NCI-H446 treated with DMSO at 0.1 percent for 48 hours (cell line): ENCODE measurements around the gene THAP9.
"Not testable (repeated sequence)": the region's sequence is repeated elsewhere in the genome, so short reads cannot be mapped to it uniquely, and the experiment has no call there.

Experiments used
- DNase-seq: peaks from one replicate; lab custom pipeline; 2025; lab: John Stamatoyannopoulos, UW

THAP9 gene, protein sequence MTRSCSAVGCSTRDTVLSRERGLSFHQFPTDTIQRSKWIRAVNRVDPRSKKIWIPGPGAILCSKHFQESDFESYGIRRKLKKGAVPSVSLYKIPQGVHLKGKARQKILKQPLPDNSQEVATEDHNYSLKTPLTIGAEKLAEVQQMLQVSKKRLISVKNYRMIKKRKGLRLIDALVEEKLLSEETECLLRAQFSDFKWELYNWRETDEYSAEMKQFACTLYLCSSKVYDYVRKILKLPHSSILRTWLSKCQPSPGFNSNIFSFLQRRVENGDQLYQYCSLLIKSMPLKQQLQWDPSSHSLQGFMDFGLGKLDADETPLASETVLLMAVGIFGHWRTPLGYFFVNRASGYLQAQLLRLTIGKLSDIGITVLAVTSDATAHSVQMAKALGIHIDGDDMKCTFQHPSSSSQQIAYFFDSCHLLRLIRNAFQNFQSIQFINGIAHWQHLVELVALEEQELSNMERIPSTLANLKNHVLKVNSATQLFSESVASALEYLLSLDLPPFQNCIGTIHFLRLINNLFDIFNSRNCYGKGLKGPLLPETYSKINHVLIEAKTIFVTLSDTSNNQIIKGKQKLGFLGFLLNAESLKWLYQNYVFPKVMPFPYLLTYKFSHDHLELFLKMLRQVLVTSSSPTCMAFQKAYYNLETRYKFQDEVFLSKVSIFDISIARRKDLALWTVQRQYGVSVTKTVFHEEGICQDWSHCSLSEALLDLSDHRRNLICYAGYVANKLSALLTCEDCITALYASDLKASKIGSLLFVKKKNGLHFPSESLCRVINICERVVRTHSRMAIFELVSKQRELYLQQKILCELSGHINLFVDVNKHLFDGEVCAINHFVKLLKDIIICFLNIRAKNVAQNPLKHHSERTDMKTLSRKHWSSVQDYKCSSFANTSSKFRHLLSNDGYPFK

DNA sequence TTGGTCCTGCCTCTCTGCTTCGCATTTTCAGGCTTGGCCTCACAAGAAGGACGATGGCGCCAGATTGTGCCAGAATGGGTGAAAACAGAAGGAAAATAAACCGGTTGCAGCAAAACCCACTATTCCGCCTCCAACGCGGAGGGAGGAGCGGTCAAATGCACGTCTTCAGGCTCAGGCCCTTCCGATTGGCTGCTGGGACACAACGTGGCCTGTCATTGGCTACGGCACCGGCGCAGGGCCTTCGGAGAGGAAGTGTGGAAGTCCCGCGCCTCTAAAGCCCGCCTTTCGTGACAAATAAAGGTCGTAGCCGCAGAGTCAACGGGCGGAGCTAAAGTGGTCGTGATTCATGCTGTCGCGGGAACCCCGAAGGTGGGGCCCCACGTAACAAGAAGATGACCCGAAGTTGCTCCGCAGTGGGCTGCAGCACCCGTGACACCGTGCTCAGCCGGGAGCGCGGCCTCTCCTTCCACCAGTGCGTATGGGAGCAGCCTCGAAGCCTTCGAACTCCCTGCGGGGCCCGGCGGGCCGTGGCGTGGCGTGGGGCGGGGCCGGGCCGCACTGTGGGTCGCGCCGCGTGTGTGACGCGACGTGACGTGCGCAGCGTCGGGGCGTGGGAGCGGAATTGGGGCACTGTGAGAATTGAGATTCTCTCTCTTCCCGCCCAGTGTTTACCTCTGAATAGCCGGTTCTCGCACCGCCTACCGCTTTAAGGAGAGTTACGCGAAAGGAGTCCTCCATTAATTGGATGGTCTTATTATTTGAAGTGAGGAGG is at the start of gene THAP9:
TSS of gene THAP9 (plus strand) at position 325 of the 772 bp plus-strand sequence. CDS start at position 393, 68 bp downstream.
- DNase-seq, result peak; percentile 98

DNA sequence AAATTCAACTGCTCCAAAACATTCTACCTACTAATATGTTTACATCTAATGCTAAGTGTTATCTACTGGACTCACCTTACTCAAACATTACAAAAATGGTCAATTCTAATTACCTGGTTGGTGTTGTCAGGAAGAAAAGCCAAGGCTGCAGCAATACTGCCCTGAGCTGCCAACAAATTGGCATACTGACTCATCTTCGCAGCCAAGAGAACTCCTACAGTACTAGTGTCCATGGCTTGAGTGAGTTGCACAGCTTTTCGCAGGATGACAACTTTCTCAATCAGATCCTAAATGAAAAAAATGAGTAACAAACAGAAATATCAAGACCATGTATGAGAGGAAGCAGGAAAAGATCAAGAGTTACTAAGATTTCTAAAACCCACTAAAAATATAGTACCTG is 49.2 kb upstream of the THAP9 start:
- no peak for DNase-seq

DNA sequence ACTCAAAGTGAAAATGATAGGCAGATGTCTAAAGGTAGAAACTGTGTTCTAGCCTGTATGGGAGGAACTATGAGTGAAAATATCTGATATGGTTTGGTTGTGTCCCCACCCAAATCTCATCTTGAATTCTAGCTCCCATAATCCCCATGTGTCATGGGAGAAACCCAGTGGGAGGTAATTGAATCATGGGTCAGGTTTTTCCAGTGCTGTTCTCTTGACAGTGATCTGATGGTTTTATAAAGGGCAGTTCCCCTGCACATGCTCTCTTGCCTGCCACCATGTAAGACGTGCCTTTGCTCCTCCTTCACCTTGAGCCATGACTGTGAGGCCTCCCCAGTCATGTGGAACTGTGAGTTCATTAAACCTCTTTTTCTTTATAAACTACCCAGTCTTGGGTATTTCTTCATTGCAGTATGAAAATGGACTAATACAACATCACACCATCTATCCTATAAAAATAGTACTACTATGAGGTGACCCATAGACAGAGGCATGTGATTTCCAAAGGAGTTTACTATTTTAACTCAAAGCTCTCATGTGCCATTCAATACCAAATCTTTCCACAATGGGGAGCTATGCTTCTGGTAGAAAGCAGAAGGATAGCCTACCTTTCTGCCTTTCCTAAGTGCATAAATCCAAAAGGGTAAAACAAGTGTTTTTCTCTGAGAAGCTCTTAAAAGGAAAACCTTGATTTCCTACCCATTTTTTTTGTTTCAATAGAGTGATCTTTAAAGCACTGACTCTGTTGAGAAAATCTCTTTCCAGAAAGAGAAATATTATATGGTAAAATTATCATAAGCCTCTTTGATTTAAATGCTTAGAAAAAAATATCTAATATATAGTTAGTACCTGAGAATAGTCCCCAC is 48.4 kb upstream of the THAP9 start:
- DNase-seq, result no peak

DNA sequence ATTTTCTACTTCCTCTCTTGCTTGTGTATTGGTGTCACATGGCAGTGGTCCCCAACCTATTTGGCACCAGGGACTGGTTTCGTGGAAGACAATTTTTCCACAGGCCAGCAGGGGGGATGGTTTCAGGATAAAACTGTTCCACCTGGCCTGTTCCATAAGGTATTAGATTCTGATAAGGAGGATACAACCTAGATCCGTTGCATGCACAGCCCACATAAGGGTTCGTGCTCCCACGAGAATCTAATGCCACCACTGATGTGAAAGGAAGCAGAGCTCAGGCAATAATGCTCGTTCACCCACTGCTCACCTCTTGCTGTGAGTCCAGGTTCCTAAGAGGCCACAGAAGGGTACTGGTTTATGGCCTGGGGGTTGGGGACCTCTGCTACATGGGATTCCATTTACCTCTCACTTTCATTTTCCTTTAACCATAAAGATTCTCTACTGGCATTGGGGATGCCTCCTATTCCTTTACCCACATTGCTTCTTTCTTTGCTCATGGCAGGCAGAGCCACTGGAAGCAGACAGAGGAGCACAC is 47.7 kb upstream of the THAP9 start:
- DNase-seq, result no peak

DNA sequence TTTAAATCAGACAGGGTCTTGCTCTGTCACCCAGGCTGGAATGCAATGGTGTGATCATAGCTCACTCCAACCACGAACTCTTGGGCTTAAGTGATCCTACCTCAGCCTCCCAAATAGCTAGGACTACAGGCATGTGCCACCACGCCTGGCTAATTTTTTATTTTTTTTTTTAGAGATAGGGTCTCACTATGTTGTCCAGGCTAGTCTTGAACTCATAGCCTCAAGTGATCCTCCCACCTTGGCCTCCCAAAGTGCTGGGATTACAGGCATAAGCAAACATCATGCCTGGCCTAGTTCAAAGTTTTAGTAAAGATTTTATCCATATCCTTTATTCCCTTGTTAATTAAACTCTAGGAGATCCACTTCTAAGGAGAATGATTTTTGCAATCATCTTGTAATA is 40.0 kb upstream of the THAP9 start:
- DNase-seq, result not testable (repeated sequence)

DNA sequence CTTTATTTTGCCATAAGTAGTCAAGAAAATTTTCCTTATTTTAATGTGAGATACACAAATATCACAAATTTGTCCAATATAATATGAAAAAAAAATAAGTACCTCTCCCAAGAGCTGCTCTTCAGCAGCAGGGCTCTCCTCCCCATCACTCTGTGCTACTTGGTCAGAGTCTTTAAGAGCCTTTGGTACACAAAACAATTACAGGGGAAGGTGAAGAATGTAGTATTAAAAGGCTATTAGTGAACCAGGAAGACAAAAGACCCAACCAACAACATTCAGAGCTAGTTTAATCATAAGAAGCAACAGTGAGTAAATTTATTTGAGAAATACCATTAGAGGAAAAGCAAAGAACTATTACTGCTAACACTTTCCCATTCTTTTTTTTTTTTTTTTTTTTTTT is 39.0 kb upstream of the THAP9 start:
- DNase-seq, result no peak

DNA sequence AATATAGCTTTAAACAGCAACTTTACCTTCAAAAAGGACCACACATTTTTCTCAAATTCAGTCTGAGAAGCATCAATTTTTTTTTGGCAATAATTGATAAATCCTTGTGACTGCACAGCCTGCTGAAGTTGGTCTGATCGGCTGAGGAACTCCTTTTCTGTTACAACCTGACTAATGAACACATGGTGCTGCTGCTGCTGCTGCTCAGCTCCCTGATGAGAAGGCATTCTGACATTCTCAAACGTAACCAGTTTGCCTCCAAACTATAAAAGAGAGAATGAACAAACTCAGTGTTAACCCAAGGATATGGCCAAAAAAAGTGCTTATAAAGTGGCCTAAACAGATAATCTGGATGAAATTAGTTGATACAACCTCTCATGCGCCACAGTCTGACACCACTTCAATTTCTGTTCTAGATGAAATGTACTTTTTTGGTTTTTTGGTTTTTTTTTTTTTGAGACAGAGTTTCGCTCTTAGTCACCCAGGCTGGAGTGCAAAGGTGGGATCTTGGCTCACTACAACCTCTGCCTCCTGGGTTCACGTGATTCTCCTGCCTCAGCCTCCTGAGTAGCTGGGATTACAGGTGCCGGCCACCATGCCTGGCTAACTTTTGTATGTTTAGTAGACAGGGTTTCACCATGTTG is 36.1 kb upstream of the THAP9 start:
- no peak for DNase-seq

DNA sequence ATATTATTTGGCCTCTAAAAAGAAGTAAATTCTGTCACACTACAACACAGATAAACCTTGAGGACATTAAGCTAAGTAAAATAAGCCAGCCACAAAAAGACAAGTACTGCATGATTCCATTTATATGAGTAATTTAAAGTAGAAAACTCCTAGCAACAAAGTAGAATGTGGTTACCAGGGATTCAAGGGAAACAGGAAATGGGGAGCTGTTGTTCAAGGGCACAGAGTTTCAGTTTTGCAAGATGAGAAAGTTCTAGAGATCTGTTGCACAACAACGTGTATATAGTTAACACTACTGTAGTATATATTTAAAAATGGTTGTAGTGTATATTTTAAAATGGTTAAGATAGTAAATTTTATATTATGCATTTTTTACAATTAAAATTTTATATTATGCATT is 34.9 kb upstream of the THAP9 start:
- DNase-seq, result no peak

DNA sequence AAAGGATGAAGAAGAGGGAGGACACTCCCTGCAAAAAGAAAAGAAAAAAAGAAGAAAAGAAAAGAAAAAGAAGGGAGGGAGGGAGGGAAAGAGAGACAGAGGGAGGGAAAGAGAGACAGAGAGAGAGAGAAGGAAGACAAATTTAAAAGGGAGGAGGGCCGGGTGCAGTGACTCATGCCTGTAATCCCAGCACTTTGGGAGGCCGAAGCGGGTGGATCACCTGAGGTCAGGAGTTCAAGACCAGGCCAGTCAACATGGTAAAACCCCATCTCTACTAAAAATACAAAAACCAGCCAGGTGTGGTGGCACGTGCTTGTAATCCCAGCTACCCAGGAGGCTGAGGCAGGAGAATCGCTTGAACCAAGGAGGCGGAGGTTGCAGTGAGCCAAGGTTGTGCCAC is 34.5 kb upstream of the THAP9 start:
- not testable (repeated sequence) for DNase-seq

DNA sequence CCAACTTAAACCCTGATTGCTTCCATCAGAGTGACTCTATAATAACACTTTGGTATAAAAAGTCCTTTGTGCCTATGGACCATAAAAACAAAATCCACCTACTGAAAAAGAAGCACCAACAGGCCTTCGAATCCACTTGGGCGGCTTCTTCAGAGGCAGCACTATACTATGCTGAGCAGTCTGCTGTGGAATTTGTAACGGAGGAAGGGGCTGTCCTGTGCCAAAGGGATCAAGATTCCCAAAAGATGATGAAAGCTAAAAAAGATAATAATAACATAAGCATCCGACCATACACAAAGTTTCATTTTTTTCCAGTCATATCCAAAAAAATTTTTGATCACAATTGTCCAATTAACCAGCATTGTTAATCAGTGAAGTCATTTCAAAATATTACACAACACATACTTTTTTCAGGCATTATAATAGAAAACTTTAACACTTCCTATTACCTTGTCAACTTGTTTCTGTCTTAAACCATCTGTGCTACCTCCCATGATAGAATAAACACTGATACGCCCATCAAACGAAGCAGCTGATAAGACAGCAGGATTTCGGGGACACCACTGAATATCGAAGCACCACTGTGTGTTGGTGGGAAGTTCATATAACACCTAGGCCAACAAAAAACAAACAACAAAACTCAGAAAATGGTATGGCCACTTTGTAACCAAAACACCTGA is 33.7 kb upstream of the THAP9 start:
- DNase-seq, result no peak

DNA sequence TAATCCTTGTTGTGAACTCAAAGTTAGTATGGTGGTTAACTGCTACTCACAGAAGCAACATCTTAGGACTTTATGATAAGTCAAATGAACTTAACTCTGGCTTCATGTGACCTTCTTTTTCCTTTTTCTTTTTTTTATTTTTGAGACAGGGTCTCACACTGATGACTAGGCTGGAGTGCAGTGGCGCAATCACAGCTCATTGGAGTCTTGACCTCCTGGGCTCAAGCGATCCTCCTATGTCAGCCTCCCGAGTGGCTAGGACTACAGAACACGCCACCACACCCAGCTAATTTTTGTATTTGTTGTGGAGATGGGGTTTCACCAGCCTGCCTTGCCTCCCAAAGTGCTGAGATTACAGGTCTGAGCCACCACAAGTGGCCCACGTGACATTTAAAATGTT is 32.0 kb upstream of the THAP9 start:
- DNase-seq, result no peak

DNA sequence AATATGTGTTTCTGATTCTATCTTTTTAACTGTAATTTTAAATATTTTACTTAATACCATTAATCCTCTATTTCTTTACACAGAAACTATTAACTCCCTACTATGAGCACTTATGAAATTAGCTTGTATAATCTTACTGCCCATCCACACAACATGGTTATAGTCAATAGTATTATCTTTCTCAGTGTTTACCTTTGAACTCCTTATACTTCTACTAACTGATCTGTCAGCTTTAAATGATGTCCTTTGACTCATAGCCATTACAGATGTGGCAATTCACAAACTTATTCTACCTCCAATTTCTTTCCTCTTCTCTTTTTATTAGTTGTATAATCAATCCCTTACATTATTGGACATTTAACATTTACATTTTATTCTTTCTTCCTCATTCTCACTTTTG is 15.1 kb upstream of the THAP9 start:
- DNase-seq, result no peak

DNA sequence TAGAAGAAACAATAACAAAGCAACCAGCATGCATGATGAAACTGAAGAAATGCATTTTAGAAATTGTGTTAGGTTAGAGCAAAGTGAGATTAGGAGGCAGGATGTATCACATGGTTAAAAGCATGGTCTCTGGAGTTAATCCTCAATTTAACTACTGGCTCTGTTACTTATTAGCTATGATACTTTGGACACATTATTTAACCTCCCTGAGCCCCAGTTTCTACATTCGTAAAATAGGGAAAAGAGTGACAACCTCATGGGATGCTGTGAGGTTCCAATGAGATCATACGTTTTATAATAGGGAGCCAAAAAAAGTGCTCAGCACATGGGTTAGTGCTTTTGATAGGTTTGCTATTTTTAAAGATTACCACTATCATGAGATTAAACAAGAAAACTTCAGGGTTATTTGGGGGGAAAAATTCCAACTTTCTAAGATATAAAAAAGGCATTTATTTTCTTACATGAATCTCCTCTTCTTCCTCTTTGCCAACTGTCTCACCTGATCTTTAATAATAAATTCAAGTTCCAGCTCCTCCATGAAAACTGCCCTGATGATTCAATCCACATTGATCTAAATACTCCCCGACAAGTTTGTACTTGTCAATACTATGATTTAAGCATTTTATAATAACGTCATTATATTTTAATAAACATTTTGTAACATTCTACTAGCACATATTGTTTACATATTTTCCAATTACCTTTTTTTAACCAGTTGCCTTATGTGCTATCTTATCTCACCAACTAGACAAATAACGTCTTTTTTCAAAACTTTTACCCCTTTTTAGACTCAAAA is 14.2 kb upstream of the THAP9 start:
- DNase-seq, result no peak

DNA sequence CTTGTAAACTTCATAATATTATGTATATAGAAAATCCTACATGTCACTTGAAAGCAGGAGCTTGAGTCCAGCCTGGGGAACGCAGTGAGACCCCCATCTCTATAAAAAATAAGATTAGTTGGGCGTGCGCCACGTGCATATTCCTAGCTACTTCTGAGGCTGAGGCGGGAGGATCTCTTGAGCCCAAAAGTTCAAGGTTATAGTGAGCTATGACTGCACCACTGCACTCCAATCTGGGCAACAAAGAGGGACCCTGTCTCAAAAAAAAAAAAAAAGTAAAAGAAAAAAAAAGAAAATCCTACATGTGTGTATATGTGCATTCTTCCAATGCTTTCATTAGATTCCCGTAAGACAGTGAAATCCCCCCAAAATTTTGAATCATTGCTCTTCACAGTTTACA is 11.2 kb upstream of the THAP9 start:
- no peak for DNase-seq

DNA sequence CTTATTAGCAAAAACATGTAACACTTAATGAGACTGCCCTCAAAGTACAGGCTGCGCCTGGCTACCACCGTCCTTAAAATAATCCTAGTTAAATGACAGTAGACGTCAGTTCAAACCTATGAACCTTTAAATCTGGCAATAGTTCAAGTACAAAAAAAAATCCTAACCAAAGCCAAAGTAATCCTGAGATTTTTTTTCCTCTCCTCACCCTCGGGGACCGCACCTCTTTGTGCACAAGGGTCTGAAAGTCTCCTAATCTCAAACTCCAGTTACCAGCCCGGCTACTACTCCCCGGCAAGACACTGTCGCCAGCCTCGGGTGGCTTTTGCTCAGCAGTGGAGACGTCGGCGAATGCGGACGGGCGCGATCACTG is 10.0 kb upstream of the THAP9 start:
- DNase-seq, result no peak

DNA sequence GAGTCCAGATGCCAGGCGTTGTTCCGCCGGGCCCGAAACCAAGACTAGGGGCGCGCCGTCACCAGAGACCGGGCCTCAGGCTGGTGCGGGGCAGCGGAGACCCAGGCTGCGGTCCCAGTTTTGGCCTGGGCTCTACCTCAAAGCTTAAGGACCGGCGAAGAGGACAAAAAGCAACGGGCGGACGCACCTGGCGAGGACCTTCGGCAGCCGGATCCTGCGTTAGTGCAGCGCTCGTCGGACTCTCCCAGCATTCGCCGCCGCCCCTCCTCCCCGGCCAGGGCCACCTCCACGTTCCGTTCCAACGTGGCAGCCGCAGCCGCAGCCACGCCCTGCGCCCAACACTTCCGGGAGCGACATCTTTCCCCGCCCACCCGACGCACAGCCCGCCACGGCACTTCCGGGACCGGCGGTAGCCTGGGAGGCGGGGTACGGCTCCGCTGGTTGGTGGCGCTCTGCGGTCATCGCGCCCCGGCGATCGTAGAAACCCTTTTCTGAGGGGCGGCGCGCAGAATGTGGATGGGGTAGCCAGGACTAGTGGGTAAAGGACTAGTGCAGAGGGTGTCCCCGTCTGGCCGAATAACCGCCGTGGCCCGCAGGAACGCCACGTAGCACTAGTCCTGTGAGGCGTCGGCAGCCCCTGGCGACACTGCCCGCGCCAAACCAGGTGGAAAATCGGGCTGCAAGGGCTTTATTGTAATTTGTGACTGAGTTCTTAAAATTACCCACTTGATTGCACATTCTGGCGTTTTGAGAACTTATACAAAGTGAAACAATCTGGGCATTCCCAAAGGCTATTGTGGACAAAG is 9.4 kb upstream of the THAP9 start, which contains the start of gene SEC31A:
TSS of gene SEC31A (minus strand) at position 253 of the 806 bp plus-strand sequence. CDS start 9,217 bp downstream, outside the sequence.
- peak; percentile 84 for DNase-seq

DNA sequence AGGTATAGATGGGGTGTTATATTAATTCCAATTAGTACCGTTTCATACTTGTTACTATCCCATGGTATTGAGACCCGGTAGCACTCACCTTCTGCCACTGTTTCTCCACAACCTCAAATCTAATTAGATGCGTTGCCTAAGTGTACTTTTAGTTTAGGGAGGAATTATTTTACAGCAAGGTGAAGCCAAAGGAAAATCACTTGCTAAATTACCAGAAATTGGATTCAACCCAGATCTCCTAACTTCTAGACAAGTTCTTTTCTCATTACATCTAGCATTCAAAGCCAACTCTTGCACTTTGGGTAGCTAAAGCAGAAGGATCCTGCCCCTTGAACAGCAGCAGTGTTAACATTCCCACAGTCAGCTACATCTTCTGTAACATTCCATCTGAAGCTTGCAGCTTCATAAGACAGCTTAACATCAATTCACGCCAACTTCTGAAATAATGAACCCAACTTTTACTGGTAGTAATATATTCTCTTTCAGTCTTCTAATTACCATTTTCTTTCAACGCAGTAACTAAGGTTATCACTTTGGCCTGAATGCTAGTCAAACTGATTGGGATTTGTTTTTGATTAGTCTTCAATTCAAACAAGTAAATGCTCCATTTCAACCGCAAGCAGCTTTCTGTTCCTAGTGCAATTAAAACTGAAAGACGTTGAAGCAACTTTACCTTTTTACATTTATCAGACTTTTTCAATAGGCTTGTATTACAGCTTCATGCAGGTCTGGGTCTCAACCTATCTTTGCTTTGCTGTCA is 8.6 kb upstream of the THAP9 start:
- DNase-seq, result no peak

DNA sequence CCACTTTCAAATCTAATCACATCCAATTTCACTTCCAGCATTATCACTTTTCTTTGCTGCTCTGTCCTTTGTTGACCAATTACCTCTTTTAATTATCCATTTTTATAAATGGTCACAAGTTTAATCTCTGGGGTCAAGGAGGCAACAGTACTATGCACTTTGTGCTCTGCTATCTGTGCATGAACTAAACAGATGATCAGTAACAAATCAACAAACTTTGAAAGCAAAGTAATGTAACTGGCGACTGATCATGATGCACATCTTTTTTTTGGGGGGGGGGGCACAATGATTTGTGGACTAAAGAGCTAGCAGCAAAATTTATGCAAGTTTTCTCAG is 8.1 kb upstream of the THAP9 start:
- DNase-seq, result no peak
